ENCODE measurements around the gene TP53I11.
A peak's percentile ranks its signal among the peaks of the same experiment; 100 is the strongest.

Gene TP53I11

GRCh38 chr11:44952500-44953260 is 2.0 kb upstream of the TP53I11 start:
- no peak overlapping the region for H3K4me3 ChIP-seq (replicated peaks; ENCODE audit: low read depth, low read length)
- TF ChIP-seq, protein P1, sequence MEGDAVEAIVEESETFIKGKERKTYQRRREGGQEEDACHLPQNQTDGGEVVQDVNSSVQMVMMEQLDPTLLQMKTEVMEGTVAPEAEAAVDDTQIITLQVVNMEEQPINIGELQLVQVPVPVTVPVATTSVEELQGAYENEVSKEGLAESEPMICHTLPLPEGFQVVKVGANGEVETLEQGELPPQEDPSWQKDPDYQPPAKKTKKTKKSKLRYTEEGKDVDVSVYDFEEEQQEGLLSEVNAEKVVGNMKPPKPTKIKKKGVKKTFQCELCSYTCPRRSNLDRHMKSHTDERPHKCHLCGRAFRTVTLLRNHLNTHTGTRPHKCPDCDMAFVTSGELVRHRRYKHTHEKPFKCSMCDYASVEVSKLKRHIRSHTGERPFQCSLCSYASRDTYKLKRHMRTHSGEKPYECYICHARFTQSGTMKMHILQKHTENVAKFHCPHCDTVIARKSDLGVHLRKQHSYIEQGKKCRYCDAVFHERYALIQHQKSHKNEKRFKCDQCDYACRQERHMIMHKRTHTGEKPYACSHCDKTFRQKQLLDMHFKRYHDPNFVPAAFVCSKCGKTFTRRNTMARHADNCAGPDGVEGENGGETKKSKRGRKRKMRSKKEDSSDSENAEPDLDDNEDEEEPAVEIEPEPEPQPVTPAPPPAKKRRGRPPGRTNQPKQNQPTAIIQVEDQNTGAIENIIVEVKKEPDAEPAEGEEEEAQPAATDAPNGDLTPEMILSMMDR (IDR thresholded peaks at IDR 0.05; ENCODE audit: low read depth, low read length, missing control alignments), result no peak
- no peak for DNase-seq (ENCODE audit: extremely low read depth, low read depth)

- TF ChIP-seq, protein P1 (IDR thresholded peaks at IDR 0.05; ENCODE audit: low read depth, low read length, missing control alignments), result no peak
- no peak overlapping the region for H3K4me3 ChIP-seq (replicated peaks; ENCODE audit: low read depth, low read length)
- no peak for DNase-seq (ENCODE audit: extremely low read depth, low read depth)
Measured at GRCh38 chr11:44952082-44952481, 1.4 kb upstream of the TP53I11 start.

- H3K4me3 ChIP-seq (replicated peaks; ENCODE audit: low read depth, low read length), result peak overlapping the region; percentile 40
- DNase-seq (ENCODE audit: extremely low read depth, low read depth), result no peak
- TF ChIP-seq, protein P1 (IDR thresholded peaks at IDR 0.05; ENCODE audit: low read depth, low read length, missing control alignments), result no peak
Measured at GRCh38 chr11:44950031-44950624, 555 bp downstream of the TP53I11 start.

- TF ChIP-seq, protein P1 (IDR thresholded peaks at IDR 0.05; ENCODE audit: low read depth, low read length, missing control alignments), result peak; percentile 62
- DNase-seq (ENCODE audit: extremely low read depth, low read depth), result no peak
- peak overlapping the region; percentile 40 for H3K4me3 ChIP-seq (replicated peaks; ENCODE audit: low read depth, low read length)
Measured at GRCh38 chr11:44949160-44950030, 1.3 kb downstream of the TP53I11 start.

DNA sequence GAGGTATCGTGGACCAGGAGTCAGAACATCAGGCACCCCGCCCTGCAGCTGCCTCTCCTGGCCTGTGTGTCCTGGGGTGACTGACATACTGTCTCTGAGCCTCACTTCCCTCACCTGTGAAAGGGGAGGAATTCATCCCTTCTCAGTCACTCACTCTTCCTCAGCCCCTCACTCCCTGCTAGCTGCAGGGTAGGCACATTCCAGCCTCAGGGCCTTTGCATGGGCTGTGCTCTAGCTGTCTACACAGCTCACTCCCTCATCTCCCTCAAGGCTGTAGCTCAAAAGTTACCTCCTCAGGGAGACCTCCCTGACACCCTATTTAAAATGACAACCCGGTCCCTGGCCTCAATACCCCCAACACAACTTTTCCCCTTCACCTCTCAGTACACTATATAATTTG is 2.5 kb downstream of the TP53I11 start:
- no peak overlapping the region for H3K4me3 ChIP-seq (replicated peaks; ENCODE audit: low read depth, low read length)
- no peak for DNase-seq (ENCODE audit: extremely low read depth, low read depth)
- TF ChIP-seq, protein P1 (IDR thresholded peaks at IDR 0.05; ENCODE audit: low read depth, low read length, missing control alignments), result no peak

DNA sequence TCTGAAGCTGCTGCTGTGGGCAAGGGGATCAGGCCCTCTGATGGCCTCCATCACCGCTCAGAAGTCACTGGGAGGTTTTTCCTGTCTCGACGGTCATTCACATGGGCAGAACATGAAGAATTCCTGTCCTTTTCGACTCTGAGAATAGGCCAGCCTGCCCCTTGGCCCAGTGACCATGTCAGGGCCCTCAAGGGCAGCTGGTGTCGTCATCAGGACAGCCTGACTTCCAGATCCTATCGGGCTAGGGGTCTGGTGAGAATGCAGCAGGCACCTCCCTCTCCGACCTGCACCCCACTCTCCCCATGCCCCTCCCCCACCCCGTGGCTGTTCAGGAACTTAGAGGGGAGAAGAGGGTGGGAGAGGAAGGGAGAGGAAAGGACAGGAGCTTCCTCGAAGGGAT is 3.6 kb downstream of the TP53I11 start:
- TF ChIP-seq, protein P1 (IDR thresholded peaks at IDR 0.05; ENCODE audit: low read depth, low read length, missing control alignments), result no peak
- no peak overlapping the region for H3K4me3 ChIP-seq (replicated peaks; ENCODE audit: low read depth, low read length)

More for the DNA sequence above, 3.6 kb downstream of the TP53I11 start:
- no peak for DNase-seq (ENCODE audit: extremely low read depth, low read depth)
